Renal cortex interstitium (tissue), 11 donors: ENCODE data around the gene OSBPL6. TPM values are rescaled to one million over a fixed set of nuclear protein-coding genes. Genes with fewer than 3 reads are reported as not detected.

Experiments
- DNase-seq, 11 donors: peaks; one replicate each; pipeline ENCODE4 v3.0.0-alpha.2; 2013; ENCODE audit warnings: low read depth in 9 of 11, low spot score in 4 of 11; ENCODE audit errors: extremely low read depth in 1 of 11
- polyA plus RNA-seq, 3 donors: library from polyadenylated mRNA; unstranded; fragments of 120-200 nt; gene quantifications; one replicate each; pipeline ENCODE4 v1.2.1, GENCODE V29; 2013; ENCODE audit not compliant: insufficient read length in 3 of 3

Gene OSBPL6
- polyA plus RNA-seq, 3 donors, result 6.1 to 7.6 (median 7.4) TPM

DNA sequence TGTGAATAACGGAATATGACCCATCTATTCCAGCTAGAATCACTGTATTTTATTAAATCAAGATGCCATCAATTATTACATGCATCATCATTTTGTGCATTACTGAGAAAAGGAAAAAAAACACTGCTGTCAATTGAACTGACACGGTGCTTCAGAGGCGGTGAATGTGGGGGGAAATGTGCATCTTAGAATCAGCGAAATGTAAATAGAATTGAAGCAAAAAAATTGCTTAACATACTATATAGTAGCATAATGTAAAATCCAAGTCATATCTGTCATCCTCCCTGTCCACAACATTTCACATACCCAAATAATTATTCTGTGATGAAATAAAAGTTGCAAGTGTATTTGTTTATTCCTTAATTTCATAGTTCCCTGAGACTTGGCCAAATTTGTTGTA, 172.1 kb downstream of the OSBPL6 start:
- DNase-seq, result no peak

DNA sequence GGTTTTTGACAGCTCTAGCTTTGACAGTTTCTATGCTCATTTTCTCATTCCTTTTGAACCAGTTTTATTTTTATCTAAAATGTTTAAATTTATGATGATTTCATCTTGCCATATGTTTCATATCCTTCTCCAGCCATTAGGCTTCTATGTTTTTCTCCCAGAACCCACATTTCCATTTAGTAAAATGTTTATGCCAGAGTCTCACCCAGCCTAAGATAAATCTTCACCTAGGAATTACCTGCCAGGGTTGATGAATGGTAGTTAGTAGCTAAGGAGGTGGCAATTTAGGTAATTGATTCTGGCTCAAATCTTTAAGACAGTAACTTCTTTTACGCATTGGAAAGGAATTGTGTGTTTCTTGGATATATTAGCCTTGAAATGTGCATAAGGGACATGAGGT, 173.0 kb downstream of the OSBPL6 start:
- no peak for DNase-seq

DNA sequence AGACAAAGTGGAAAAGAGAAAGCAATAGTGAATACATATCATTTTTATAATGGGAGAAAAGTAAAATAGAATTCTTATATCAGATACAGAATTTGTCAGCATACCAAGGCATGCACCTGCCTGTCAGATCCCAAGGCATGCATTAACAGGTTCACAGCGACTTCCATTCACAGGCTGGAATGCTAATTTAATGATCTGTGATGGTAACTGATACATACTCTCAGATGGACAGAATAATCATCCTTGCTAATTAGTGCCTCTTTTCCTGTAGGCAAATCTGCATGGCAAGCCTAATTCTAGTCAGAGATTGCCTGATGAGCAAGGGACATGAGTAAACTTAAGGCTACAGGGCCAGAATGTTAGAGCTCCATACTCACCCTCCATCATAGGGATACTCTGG, 180.6 kb downstream of the OSBPL6 start:
- no peak for DNase-seq

DNA sequence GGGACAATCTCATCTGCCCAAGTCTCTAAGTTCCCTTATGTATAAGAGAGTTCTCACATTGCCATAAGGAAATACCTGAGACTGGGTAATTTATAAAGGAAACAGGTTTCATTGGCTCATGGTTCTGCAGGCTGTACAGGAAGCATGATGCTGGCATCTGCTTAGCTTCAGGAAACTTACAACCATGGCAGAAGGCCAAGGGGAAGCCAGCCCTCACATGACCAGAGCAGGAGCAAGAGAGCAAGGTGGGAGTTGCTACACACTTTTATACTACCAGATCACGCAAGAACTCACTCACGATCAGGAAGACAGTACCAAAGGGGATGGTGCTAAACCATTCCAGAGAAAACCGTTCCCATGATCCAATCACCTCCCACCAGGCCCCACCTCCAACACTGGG, 182.7 kb downstream of the OSBPL6 start:
- no peak for DNase-seq

DNA sequence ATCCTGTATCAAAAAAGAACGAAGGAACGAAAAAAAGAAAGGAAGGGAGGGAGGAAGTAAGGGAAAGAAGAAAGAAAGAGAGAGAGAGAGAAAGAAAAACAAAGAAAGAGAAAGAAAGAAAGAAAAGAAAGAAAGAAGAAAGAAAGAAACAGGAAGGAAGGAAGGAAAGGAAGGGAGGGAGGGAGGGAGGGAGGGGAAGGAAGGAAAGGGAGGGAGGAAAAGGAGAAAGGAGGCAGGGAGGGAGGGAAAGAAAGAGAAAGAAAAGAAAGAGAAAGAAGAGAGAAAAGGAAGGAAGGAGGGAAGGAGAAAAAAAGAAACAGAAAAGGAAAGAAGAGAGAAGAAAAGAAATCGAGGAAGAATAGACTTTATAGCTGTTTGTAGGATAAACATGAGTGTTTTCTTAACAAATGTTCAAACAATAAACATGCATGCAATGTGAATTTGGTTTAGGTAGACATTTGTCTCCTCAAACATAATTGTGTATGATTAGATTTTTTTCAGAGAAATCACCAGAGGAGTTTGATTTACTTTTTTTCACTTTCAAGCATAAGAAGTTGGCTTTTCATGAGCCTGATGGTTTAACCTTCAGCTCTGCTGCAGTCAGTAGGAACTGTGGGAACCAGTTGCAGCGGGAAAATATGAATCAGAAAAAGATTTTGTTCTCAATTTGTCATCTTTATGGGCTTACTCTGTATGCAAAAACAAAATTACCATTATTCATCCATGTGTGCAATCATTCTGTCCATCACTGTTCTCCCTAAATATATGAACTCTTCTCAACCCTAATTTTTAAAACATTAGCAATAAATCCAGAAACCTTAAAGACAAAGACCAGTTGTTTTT, 185.1 kb downstream of the OSBPL6 start:
- peak in 1 of 11 donors; percentile 9 for DNase-seq

DNA sequence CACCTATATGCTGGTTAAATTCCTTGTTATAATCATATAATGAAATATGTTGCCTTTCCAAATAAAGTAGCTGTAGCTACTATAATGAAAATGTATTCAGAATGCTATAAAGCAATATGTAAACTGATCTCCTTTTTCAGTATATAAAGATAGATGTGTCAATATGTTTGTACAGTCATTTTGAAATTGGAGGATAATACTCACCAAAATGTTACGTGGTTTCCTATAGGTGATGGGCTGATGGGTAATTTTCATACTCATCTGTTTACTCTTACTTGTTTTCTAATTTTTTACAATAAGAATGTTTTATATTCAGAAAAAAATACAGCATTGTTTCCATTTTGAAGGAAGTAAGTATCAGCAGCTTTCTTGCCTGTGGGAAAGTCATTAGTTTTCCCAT, 186.5 kb downstream of the OSBPL6 start:
- DNase-seq, result no peak

DNA sequence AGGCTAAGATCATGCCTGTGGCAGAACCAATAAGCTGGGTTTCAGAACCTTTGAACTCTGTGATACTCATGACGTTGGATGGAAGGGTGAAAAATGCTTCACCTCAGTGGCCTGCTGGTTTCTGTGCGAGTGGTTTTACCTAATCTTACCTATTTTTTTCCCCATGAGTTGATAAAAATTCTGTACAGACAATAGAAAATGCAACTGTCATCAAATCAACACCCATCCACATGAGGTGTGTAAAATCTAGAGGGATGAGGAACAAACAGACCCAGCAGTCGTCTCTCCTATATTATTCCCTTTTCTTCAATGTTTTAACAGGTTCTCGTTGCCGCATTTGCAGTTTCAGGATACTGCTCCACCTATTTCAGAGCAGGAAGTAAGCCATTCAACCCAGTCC, 189.4 kb downstream of the OSBPL6 start:
- no peak for DNase-seq

DNA sequence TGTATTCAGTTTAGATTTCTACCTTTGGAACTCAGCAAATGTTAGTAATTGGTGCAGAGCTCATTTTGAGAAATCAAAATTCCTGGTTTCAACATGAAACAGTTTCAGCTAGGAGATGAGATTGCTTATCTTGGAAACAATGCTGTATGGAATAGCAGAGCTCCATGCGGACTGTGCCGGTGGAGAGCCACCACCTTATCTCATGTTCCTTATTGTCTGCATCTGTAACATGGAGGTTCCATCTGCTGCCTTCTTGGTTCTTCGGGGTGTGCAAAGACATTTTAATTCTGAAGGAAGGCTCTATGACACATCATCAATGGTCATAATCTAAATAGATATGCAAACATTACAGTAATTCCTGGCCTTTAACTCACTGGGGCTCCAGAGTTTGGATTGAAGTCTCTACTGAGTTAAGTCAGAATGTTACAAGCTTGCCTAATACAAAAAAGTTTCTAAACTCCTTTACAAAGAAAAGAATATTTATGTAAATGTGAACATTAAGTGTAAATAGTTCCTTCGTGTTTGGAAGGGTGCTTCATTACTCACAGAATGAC, 191.4 kb downstream of the OSBPL6 start:
- DNase-seq, result no peak

DNA sequence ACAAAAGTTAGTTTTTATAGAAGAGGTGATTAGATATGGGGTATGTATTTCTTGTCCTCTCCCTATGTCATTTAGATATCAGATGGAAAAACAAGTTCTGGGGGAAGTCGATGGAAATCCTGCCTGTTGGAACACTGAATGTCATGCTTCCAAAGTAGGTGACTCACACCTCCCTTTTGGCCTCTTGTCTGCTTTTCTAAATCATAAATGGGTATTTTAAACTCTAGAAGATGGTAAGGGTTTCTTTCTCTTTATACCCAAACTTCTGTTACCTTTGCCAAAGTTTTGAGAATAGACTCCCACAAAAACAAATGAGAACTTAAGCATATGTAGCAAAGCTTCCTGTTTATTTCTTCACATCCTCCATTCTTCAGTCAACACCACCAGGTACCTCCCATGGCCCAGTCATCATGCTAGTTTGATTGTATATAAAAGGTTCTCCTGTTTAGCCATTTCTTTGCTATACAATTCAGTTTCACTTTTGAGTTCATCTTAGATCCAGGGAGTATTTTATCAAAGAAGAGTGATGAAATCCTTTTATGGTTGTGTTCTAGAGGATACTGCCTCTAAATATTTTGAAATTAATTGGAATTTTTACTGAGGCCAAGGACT, 192.8 kb downstream of the OSBPL6 start:
- DNase-seq, result no peak

DNA sequence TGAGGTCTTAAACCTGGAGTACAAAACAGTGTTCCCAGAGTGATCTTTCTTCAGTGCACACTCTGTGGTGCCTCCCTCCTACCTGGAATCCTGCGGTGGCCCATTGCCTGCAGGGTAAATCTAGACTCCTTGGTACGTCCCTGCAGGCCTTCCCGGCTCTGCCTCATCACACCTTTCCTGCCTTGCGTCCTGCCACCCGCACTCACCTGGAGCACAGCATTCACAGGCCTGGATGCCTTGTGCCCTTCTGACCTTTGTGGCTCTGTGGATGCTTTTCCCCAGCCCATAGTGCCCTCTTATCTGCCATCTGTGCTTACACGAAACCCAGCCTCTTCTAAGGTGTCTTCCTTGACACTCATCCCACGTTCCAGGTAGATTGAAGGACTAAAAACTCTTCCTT, 194.0 kb downstream of the OSBPL6 start:
- no peak for DNase-seq

DNA sequence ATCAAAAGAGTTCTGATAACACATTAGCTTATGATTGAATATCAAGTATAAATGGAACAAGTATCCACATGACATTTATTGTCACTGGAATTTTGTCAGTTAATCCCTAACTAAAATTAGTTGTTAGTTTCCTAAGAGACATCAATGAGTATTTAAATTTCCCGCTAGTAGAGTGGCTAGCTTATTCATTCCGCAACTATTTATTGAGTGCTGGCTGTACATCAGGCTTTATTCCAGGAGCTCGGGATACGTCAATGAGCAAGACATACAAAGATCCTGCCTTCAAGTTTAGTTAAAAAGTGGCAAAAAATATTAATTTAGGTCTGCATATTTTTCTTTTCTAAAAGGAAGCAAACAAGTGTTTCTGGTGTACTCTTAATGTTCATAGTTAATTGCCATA, 197.4 kb downstream of the OSBPL6 start:
- no peak for DNase-seq

DNA sequence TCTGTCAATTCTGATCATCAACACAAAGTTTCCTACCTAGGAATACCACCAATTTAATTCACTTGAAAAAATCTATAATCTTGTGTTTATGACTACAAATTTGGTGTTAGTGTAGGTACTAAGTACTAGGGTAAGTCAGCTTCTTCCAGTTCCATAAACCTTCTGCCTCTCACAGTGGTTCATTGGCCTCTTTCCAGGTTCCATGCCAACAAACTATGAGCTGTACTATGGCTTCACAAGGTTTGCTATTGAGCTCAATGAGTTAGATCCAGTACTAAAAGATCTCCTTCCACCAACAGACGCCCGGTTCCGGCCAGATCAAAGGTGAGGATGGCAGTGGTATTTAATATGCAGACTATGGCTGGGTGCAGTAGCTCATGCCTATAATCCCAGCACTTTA, 197.9 kb downstream of the OSBPL6 start:
- DNase-seq, result no peak

DNA sequence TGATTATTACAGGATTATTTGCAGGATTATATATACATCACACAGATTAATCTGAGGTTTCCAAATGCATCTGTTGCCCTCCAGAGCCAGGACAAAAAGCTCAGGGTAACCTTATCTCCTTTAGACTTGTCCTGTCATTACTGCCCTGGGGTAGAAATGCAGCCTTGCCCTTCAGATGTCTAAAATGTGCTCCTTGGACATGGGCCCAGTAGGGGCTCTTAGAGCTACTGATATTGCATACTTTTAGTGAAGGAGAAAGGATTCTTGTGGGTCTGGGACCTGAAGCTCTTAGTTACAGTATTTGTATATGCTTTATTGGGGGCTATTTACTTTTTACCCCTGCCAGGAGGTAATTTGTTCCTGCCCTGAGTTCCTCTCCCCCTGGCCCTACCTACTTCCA, 200.5 kb downstream of the OSBPL6 start:
- DNase-seq, result no peak

DNA sequence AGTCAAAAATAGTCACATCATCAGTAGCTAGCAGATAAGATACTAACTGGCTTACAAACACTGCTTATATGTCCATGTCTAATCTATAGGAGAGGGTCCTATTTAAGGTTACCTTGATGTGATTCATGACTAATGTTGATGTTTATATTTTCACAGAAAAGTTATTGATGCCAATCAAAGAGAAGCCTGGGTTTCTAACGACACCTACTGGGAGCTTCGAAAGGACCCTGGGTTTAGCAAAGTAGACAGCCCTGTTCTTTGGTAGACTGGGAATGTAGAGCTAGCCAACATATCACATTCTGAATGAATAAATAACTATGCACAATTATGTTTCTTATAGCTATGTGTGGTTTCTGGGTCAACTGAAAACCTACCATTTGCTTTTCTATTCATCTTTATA, 201.0 kb downstream of the OSBPL6 start:
- DNase-seq, result no peak

DNA sequence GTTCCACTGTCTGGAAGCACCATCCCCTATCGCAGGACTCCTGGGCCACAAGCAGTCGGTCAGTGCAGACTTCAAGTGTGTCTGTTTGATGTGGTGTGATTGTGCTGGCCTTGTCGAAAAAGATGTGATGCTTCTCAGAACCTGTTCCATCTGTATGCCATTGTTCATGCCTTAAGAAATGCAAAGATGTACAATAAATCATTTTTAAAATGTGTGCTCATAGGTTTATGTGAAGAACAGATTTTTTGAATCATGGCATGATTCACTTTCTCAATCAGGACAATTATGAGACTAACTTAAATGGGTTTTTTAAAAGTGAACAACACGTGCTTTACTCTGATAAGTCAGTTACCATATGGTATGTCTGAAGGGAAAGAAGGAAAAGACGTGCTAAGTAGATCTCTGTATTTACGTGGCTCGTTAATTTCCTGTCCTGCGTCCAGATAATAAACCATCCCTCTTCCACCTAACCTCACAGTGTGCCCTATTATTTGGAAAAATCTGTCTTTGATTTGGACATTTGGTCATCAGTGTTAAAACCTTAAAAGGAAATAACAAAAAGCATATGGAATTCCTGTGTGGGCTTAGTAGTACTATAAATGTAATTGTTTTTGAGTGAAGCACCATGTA, 201.7 kb downstream of the OSBPL6 start:
- no peak for DNase-seq

DNA sequence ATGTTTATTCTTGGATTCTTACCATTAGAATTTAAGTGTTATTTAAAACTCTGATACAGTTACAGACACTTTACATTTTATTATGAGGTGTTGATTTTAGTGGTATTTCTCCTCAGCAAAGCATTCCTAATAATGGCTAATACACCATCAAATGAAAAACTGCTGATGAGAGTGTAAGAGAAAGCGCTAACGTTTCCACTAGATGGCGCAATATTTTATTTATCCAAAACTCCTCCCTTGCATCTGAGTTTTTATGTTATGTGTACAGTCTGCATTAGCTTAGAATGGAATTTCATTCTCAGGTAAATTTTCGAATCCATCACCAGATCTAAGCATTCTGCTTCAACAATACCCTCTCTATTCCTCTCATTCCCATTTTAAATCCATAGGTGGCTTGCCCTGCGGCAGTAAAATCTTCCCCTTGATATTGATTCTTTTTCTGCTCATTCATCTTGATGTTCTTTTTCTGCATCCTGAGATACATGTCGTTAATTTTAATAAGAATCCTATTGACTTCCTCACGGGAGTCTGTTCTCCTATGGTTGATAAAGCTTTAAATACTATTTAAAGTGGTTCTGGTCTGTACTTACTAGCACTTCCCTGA, 202.8 kb downstream of the OSBPL6 start:
- peak in 4 of 11 donors; percentile 22 to 38 (median 32) for DNase-seq

DNA sequence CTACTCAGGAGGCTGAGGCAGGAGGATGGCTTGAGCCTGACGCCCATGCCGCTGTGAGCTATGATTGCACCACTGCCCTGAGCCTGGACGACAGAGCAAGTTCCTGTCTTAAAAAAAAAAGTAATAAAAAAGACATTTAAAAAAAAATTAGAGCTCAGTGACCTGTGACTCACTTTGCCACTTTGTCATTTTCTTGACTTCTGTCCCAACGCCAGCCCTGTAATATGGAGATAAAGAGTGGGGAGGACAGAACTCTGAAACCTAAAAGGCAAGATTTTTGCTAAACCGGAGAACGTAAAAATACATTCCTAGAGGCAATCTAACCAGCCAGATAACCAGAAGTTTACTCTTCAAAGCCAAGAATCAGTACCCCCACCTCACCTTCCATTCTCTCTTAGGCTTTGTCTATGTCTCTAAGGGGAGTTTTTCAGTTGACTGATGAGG, 207.7 kb downstream of the OSBPL6 start:
- DNase-seq, result no peak

DNA sequence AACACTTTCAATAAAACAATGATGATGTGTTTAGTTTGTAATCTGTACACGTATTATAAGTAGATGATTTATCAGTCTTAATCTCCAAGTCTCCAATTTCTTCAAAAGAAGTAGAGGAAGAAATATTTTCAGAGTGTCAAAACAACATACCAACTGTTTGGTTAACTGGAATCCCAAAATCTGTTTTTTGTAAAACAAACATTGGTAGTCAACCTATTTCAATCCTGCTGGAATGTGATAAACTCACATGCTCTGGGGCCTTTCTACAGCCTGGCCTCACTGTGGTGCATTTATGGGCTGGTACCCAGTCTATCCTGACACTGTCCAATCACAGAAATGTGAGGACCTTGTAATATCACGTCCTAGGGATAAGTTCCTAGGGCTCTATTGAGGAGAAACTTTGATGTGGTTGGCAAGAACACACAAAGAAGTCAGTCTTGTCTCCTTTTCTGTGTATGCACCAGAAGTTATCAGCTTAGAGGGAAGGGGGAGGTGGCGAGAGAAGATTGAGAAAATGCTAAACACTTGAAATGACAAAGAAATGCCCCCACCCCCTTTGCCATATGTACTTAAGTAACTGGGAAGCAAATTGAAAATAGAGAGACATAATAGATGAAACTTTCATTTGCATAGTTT, 209.5 kb downstream of the OSBPL6 start:
- DNase-seq, result no peak

DNA sequence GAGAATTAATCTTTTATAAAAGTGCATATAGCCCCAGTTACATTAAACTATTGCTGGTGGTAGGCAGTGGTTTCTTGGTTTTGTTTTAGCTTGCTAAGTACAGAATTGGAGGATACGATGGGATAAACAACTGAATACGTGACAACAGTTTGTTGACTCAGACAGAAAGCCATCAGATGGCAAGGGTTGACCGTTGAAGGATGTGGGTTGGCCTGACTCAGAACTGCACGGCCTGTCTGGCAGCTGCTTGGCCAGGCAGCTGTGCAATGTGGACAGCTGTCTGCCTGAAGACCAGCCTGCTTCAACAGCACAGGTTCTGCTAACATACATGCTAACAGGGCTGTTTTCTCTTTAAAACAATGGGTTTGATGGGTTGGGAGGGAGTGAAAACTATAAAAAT, 210.1 kb downstream of the OSBPL6 start:
- no peak for DNase-seq
